Memory B cell (primary cell): ENCODE measurements around the gene P3R3URF.
A peak's percentile ranks its signal among the peaks of the same experiment; 100 is the strongest.

Source experiments
- ATAC-seq: fragments of 150-1000 bp; cut with Tn5 transposase; 2 replicates; pipeline ENCODE4 v1.10.0; 2021; ENCODE audit warnings: low read depth, mild to moderate bottlenecking, moderate library complexity
- DNase-seq, 2 donors: peaks; one replicate each; pipeline ENCODE4 v3.0.0; 2022; ENCODE audit warnings: low spot score in 2 of 2
- H3K27ac Mint-ChIP-seq: one replicate; pipeline ENCODE4 v1.8.0; 2022; ENCODE audit warnings: mild to moderate bottlenecking, moderate library complexity, mixed read lengths
- H3K27me3 Mint-ChIP-seq: one replicate; pipeline ENCODE4 v1.8.0; 2022; ENCODE audit warnings: mixed read lengths
- H3K36me3 Mint-ChIP-seq: one replicate; pipeline ENCODE4 v1.8.0; 2022; ENCODE audit warnings: mild to moderate bottlenecking, mixed read lengths
- H3K4me1 Mint-ChIP-seq: one replicate; pipeline ENCODE4 v1.8.0; 2022; ENCODE audit warnings: mixed read lengths
- H3K4me3 Mint-ChIP-seq: one replicate; pipeline ENCODE4 v1.8.0; 2022; ENCODE audit warnings: mild to moderate bottlenecking, moderate library complexity, mixed read lengths
- H3K9me3 Mint-ChIP-seq: one replicate; pipeline ENCODE4 v1.8.0; 2022; ENCODE audit warnings: mixed read lengths

Gene P3R3URF

GRCh38 chr1:46187106-46187869 lies 11.0 kb upstream of the P3R3URF start:
- H3K27me3 Mint-ChIP-seq, result no peaks in the 10 kb centered on the region
- no peak for DNase-seq
- H3K9me3 Mint-ChIP-seq, result no peaks in the 10 kb centered on the region
- no peak overlapping the region for H3K27ac Mint-ChIP-seq
- no peak for ATAC-seq
- H3K4me3 Mint-ChIP-seq, result no peak overlapping the region
- H3K36me3 Mint-ChIP-seq, result peaks cover 16% of the 10 kb centered on the region
- peaks cover 9% of the 10 kb centered on the region for H3K4me1 Mint-ChIP-seq

DNA sequence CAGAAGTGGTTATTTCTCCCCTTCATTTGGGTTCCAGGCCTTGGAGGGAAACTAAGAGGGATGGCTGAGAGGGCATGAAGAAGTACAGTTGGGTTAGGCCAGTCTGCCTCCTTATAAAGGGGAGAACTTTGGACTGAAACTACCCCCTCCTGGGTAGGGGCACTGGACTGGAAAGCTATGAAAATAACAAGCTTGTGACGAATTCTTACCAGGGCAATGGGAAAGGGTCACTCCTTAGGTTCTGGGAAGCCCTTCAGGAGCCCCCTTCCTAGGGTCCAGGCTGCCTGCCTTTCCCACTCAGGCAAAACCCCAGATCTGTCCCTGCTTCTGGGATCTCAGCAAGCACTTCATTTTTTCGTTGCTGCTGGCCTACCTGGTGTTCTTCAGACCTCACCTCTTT lies 9.8 kb upstream of the P3R3URF start:
- Mint-ChIP-seq H3K9me3 (no peaks in the 10 kb centered on the region), H3K27ac (no peak overlapping the region), H3K4me1 (peaks cover 9% of the 10 kb centered on the region), H3K4me3 (no peak overlapping the region), H3K27me3 (no peaks in the 10 kb centered on the region), H3K36me3 (peaks cover 16% of the 10 kb centered on the region)
- ATAC-seq (no peak), DNase-seq (no peak)

DNA sequence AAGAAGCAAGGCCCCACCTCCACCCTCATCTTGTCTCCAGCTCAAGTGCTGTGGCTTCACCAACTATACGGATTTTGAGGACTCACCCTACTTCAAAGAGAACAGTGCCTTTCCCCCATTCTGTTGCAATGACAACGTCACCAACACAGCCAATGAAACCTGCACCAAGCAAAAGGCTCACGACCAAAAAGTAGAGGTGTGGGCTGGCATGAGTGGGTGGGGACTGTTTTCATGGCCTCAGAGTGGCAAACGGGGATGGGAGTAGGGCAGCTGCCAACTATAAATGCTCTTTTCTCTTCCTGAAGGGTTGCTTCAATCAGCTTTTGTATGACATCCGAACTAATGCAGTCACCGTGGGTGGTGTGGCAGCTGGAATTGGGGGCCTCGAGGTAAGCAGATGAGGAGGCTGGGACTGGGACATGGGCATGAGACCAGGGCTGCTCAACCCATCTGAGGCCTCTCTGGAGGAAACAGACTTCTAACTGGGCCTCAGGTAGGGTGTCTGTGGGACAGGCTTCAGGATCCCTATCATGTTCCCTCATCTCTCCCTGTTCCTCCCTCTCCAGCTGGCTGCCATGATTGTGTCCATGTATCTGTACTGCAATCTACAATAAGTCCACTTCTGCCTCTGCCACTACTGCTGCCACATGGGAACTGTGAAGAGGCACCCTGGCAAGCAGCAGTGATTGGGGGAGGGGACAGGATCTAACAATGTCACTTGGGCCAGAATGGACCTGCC lies 8.8 kb upstream of the P3R3URF start:
- peaks cover 9% of the 10 kb centered on the region for H3K4me1 Mint-ChIP-seq
- no peak overlapping the region for H3K27ac Mint-ChIP-seq
- H3K36me3 Mint-ChIP-seq, result peaks cover 13% of the 10 kb centered on the region
- no peak overlapping the region for H3K4me3 Mint-ChIP-seq
- no peak for ATAC-seq
- DNase-seq, result no peak
- no peaks in the 10 kb centered on the region for H3K9me3 Mint-ChIP-seq
- no peaks in the 10 kb centered on the region for H3K27me3 Mint-ChIP-seq

DNA sequence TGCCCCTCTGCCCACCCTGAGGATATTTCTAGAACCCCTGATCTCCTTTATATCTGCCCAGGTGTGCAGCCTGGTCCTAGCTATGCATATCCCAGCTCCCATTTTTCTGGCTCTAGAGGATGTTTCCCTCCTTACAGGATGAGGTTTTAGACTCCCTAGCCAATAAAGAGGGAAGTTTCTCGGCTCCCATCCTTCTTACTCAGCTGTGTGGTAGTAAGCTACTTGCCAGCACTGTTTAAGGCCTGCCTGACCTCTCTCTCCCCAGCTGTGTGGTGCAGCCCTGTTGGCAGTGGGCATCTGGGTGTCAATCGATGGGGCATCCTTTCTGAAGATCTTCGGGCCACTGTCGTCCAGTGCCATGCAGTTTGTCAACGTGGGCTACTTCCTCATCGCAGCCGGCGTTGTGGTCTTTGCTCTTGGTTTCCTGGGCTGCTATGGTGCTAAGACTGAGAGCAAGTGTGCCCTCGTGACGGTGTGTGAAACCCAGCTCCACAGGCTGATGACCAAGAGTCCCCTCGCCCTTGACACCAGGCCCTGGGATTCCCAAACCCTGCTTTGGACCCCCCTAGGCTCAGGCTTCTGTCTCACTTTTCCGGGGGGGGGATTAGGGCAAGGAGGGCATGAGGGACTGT lies 7.8 kb upstream of the P3R3URF start:
- H3K9me3 Mint-ChIP-seq, result no peaks in the 10 kb centered on the region
- DNase-seq, result no peak
- no peaks in the 10 kb centered on the region for H3K27me3 Mint-ChIP-seq
- H3K27ac Mint-ChIP-seq, result peak overlapping the region; percentile 70
- peaks cover 8% of the 10 kb centered on the region for H3K36me3 Mint-ChIP-seq
- H3K4me1 Mint-ChIP-seq, result peaks cover 9% of the 10 kb centered on the region
- H3K4me3 Mint-ChIP-seq, result no peak overlapping the region
- peak; percentile 49 for ATAC-seq

DNA sequence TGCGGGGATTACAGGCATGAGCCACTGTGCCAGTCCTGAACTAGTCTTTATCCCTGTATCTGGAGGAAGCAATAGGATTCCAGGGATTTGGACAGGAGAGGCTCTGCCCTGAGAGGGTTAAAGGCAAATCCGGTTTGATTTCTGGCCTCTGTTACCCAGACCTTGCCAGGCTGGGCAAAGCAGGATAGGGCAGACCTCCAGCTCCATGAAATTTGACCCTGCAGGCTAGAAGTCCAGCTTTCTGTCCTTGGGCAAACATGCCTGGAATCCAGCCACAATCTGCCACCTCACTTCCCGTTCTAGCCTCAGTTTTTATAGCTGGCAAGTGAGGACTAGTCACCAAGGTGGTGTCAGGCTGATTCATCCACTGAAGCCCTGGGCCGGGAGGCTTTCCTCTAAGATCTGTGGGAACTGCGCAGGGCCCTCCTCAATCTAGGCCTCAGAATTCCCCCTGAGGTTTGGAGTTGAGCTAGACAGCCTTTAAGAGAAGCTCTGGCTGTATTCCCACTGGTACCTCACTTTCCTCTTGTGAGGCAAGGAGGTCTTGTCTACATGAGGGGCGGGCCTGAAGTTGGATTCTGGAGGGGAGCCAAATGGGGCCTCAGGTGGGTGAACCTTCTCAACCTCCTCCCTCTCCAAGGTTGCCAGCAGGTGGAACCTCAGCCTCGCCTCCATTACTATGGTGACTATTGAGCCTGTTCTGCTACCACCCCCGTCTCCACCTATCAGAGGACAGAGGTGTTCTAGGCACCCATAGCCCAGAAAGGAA lies 7.0 kb upstream of the P3R3URF start:
- Mint-ChIP-seq H3K4me3 (no peak overlapping the region), H3K27me3 (no peaks in the 10 kb centered on the region), H3K27ac (peak overlapping the region; percentile 70), H3K9me3 (no peaks in the 10 kb centered on the region), H3K36me3 (peaks cover 7% of the 10 kb centered on the region), H3K4me1 (peaks cover 9% of the 10 kb centered on the region)
- DNase-seq (no peak), ATAC-seq (no peak)

- Mint-ChIP-seq H3K27ac (peak overlapping the region; percentile 28), H3K9me3 (no peaks in the 10 kb centered on the region), H3K27me3 (no peaks in the 10 kb centered on the region), H3K4me1 (peaks cover 9% of the 10 kb centered on the region), H3K36me3 (no peaks in the 10 kb centered on the region), H3K4me3 (no peak overlapping the region)
- DNase-seq (no peak), ATAC-seq (no peak)
Measured at GRCh38 chr1:46181343-46182260, 5.3 kb upstream of the P3R3URF start.

GRCh38 chr1:46180082-46180616 lies 3.9 kb upstream of the P3R3URF start:
- H3K36me3 Mint-ChIP-seq, result no peaks in the 10 kb centered on the region
- H3K4me1 Mint-ChIP-seq, result peaks cover 11% of the 10 kb centered on the region
- H3K4me3 Mint-ChIP-seq, result no peak overlapping the region
- ATAC-seq (no peak), DNase-seq (no peak)
- no peaks in the 10 kb centered on the region for H3K9me3 Mint-ChIP-seq
- no peaks in the 10 kb centered on the region for H3K27me3 Mint-ChIP-seq
- no peak overlapping the region for H3K27ac Mint-ChIP-seq

DNA sequence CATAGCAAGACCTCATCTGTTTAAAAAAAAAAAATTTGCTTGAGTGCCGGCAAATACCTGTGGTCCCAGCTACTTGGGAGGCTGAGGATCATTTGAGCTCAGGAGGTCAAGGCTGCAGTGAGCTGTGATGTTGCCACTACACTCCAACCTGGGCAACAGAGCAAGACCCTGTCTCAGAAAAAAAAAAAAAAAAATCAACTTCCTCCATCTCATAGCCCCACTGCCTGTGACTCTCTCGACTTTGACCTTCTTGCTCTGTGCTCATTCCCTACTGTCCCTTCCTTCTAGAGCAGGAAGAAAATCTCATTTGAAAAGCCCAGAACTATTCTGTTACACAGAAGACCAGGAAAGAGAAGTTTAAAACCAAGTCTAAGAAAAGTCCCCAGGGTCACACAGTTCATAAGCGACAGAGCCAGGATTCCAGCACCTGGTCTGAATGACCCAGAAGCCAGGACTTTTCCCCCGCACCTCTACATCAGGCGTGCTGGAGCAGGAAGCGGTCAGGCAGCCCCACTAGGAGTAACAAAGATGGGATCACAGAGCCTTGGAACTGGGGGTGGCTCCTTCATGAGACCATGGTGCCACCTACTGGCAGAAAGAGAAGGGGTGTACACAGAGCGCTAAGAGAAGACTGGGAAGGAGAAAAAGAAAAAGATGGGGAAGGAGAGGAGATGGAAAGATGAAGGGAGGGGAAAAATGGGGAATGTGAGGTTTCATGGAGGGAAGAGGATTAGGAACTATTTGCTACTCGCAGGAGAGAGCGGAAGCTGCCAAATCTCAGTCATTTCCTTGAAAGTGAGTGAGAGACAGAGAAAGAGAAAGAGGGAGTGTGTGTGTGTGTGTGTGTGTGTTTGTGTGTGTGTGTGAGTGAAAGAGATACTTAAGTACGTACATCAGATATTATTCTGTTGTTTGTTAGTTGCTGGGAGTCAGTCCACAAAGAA lies 3.1 kb upstream of the P3R3URF start:
- peak; percentile 84 for ATAC-seq
- no peaks in the 10 kb centered on the region for H3K9me3 Mint-ChIP-seq
- H3K27ac Mint-ChIP-seq, result no peak overlapping the region
- no peak overlapping the region for H3K4me3 Mint-ChIP-seq
- H3K36me3 Mint-ChIP-seq, result no peaks in the 10 kb centered on the region
- DNase-seq, result peak; percentile 63 to 66
- no peaks in the 10 kb centered on the region for H3K27me3 Mint-ChIP-seq
- H3K4me1 Mint-ChIP-seq, result peaks cover 9% of the 10 kb centered on the region

DNA sequence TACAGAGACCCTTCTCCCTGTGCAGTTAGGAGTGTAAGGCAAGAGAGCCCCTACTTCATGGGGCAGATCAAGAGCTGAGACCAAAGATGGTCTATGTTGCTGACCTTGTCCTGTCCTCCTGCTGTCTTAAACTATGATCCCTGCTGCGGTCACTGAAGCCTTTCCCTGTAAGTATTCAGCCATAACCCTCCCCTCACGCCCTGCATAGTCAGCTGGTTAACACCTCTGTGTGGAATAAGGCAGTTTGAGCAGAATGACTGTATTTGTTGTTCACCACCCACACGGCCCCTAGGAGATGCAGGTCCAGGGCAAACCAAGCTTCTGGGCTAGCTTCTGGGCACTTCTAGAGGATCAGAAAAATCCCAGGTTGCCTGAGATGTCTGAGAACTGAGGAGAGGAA lies 1.0 kb downstream of the P3R3URF start:
- H3K27ac Mint-ChIP-seq, result no peak overlapping the region
- ATAC-seq (no peak), DNase-seq (no peak)
- H3K9me3 Mint-ChIP-seq, result no peaks in the 10 kb centered on the region
- peaks cover 1% of the 10 kb centered on the region for H3K27me3 Mint-ChIP-seq
- no peak overlapping the region for H3K4me3 Mint-ChIP-seq
- no peaks in the 10 kb centered on the region for H3K36me3 Mint-ChIP-seq
- peaks cover 19% of the 10 kb centered on the region for H3K4me1 Mint-ChIP-seq

GRCh38 chr1:46174448-46175231 lies 1.6 kb downstream of the P3R3URF start, which contains the start of gene TSPAN1:
Gene TSPAN1 (plus strand): TSS chr1:46175087. CDS start chr1:46181108, 6,021 bp downstream.
- Mint-ChIP-seq H3K36me3 (no peaks in the 10 kb centered on the region), H3K4me1 (peaks cover 19% of the 10 kb centered on the region), H3K27me3 (peaks cover 1% of the 10 kb centered on the region), H3K27ac (no peak within 1 kb of the TSS), H3K9me3 (no peaks in the 10 kb centered on the region), H3K4me3 (no peak within 1 kb of the TSS)
- no peak for ATAC-seq
- no peak for DNase-seq

DNA sequence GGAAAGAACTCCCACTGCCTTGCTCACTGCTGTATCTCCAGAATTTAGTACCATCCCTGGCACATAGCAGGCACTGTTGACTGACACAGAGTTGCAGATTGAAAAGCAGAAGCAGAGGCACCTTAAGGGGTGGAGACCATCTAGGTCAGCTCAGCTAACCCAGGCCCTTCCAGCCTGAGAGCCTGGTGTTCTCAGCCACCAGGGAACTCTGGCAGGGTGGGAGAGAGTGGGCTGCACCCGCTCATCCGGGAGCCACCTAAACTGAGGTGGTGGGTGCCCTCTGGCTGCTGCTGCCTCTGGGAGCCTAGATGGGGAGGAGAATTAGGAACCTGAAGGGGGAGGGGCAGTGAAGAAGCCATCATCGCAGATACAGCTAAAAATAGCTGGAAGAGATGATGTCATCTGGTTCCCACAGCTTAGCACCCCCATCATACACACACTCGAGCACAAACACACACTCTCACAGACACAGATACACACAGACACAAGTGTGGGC lies 2.9 kb downstream of the P3R3URF start:
- no peak overlapping the region for H3K27ac Mint-ChIP-seq
- peak; percentile 84 for ATAC-seq
- DNase-seq, result no peak
- no peaks in the 10 kb centered on the region for H3K36me3 Mint-ChIP-seq
- H3K4me1 Mint-ChIP-seq, result peaks cover 19% of the 10 kb centered on the region
- H3K9me3 Mint-ChIP-seq, result no peaks in the 10 kb centered on the region
- H3K27me3 Mint-ChIP-seq, result peaks cover 1% of the 10 kb centered on the region
- no peak overlapping the region for H3K4me3 Mint-ChIP-seq
